Measurements from ENCODE around the gene CTAG1A. TPM values are rescaled to one million over a fixed set of nuclear protein-coding genes. Genes with fewer than 3 reads are reported as not detected.
"Not testable (repeated sequence)": the region's sequence is repeated elsewhere in the genome, so short reads cannot be mapped to it uniquely, and the experiment has no call there.

CTAG1A gene
- not detected in 2 replicates for total RNA-seq (2011; cell fraction: chromatin; rRNA removed; ENCODE audit: low replicate concordance)
- total RNA-seq (2011; cell fraction: nucleolus; rRNA removed) = not detected in 2 replicates
- not detected in 2 replicates for total RNA-seq (2011; cell fraction: nucleoplasm; rRNA removed)
- total RNA-seq (2014; rRNA removed) (0.32 TPM in 1 of 2 replicates, not detected in the other), total RNA-seq (2014; rRNA removed; fragmentation: Illumina TruSeq; extraction: Trizol) (not detected in 2 replicates), total RNA-seq (2015; rRNA removed; fragmentation: Illumina TruSeq; extraction: Trizol) (not detected in 2 replicates), total RNA-seq (2021) (not detected in 2 replicates), polyA plus RNA-seq (2011; rRNA removed) (0.12 TPM in 1 of 2 replicates, not detected in the other), polyA plus RNA-seq (2014; fragmentation: Illumina TruSeq; extraction: Trizol) (not detected in 2 replicates), polyA plus RNA-seq (2014; fragmentation: Nextera tagmentation; extraction: Ambion mirVana) (not detected), polyA plus RNA-seq (2014; rRNA removed) (not detected in 2 replicates), polyA minus RNA-seq (2011; rRNA and poly(A)+ RNA removed) (not detected in 2 replicates), Bru-seq, nascent RNA (not detected), BruChase-seq, experiment 1, labeled RNA remaining after a 2-hour chase (not detected), BruChase-seq, experiment 2, labeled RNA remaining after a 6-hour chase (not detected)
- not detected in 2 replicates for polyA plus RNA-seq (2011; cell fraction: cytosol; rRNA removed)
- polyA plus RNA-seq (2011; cell fraction: nucleus; rRNA removed) = not detected in 2 replicates
- polyA plus RNA-seq (2012) = not detected in 2 replicates
- polyA minus RNA-seq (2011; cell fraction: cytosol; rRNA and poly(A)+ RNA removed) = not detected in 2 replicates
- not detected in 2 replicates for polyA minus RNA-seq (2011; cell fraction: nucleus; rRNA and poly(A)+ RNA removed)
- long read RNA-seq, experiment 1 = 0 reads
- long read RNA-seq, experiment 2 = 0 reads
- long read RNA-seq, experiment 3 = 0 reads

DNA sequence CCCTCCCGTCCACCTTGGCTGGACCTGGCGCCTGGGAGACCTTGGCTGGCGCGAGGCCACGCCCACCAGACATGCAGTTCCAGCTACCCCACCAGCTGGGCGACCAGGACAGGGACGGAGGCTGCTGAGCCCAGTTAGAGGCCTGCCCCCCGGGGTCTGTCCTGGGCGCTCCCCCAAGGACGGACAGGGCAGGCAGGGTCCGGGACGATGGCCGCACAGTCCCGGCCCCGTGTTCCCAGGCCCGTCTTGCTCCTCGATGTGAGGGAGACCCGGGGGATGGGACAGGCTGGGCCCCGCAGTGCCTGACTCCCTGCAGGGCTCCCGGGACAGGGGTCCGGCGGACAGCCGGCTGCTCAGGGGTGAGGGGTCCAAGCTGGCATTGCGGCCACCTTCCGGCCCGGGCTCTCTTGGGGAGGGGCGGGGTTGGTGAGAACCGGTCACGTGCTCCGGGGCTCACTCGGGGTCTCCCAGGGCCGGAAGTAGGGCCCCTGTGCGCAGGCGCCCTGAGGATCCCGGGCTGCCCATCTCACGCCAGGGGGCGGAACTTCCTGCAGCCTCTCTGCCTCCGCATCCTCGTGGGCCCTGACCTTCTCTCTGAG, at the start of gene CTAG1A:
Gene CTAG1A, plus strand, starts transcription at position 549 of the 599 bp plus-strand sequence. CDS start 74 bp downstream, outside the sequence.
- H4K20me1 ChIP-seq (replicated peaks; ENCODE audit: control insufficient read depth, insufficient read depth, low read length); H3K9ac ChIP-seq (ENCODE audit: insufficient read depth in 1 of 2, low read depth in 2 of 2, low read length in 2 of 2); POLR2A ChIA-PET; H3K27ac ChIP-seq (ENCODE audit: extremely low read depth, low read depth, low read length); BruUV-seq (replicated peaks); H3K9me3 ChIP-seq (replicated peaks; ENCODE audit: control insufficient read depth, insufficient read depth, low read depth, low read length); H3K9me1 ChIP-seq (ENCODE audit: control insufficient read depth, insufficient read depth, low read length); intact Hi-C loops (cut with micrococcal nuclease); H3K4me3 ChIP-seq; H3K4me1 ChIP-seq (replicated peaks in 1 of 2; ENCODE audit: control insufficient read depth in 2 of 2, insufficient read depth in 2 of 2, low read length in 2 of 2); H3K4me2 ChIP-seq (ENCODE audit: insufficient read depth, low read length); H3K27me3 ChIP-seq (ENCODE audit: control insufficient read depth in 2 of 2, insufficient read depth in 2 of 2, low read length in 2 of 2); FAIRE-seq; DNase-seq (ENCODE audit: extremely low read depth in 1 of 4, low spot score in 3 of 4); ATAC-seq; CTCF ChIA-PET (ENCODE audit: low intra/inter-chr PET ratio); H3K36me3 ChIP-seq (ENCODE audit: control insufficient read depth, insufficient read depth, low read length); H2AFZ ChIP-seq (ENCODE audit: low read depth, low read length); H3K79me2 ChIP-seq (ENCODE audit: control insufficient read depth, insufficient read depth, low read length): not testable (repeated sequence)
- in situ Hi-C loops (cut with MboI) = loop anchor here (10.0 to 25.0 kb wide), 3 partner anchors 70 to 250 kb away; partner anchors contain the start of genes CTAG2 and SMIM9
- WGBS (ENCODE audit: insufficient coverage, low coverage, missing lambda C conversion rate) = no CpG with 5 or more reads among the region's 39 CpGs
